ENCODE results near the gene TAF6.

TAF6 gene

DNA sequence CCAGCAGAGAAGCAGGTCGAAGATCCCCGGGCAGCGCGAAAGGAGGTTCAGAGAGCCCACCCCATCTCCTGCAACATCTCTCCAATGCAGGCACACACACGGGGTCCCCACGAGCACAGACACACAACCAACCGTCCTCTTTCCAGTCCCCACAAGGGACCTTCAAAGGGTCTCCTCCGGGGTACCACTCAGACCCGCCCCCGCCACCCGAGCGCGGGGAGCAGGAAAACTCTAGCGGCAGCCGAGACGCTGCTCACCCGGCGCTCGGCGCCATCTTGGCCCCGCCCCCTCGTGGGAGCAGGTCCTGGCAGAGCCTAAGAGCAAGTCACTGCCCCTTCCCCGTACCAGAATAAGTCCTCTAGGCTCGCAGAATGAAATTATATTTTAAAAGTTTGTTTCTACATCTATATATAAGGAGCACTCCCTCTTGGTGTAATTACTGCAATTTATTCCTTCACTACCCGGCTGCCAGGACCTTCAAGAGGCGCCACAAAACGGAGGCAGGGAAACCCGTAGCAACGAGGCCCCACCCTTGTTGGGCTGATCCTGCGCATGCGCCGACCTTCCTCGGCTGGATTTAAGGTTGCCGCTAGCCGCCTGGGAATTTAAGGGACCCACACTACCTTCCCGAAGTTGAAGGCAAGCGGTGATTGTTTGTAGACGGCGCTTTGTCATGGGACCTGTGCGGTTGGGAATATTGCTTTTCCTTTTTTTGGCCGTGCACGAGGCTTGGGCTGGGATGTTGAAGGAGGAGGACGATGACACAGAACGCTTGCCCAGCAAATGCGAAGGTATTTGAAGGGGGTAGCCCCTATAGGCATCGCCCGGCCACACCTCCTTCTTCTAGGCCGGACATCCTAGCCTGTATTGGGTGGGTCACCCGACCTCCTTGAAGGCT lies at the start of gene TAF6, which contains the start of gene CNPY4:
Gene TAF6 (minus strand): TSS at position 287 of the 898 bp plus-strand sequence. CDS start 5,149 bp downstream, outside the sequence.
Gene CNPY4 (plus strand): TSS at position 563 of the 898 bp plus-strand sequence. CDS start 111 bp downstream, at position 674.
- DNase-seq: peak; percentile 95

DNA sequence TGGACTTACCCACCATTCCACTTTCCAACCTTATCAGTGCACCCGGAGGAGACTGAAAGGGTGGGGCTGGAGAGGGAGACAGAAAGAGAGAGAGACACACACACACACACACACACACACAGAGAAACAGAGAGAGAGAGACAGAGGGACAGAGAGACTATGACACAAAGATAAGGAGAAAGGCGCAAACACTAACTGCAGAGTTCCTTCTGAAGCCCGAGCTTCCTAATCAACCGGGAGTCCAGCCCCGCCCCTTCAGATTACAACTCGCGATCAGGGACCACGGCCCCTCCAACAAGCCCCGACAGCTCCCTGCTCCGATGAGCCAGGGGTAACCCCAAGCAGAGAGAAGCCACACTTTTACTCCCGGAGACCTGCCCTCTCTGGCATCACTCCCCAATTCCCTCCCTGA lies 48.8 kb upstream of the TAF6 start:
- DNase-seq: no peak

GRCh38 chr7:100166970-100167911 lies 48.1 kb upstream of the TAF6 start:
- DNase-seq: no peak

DNA sequence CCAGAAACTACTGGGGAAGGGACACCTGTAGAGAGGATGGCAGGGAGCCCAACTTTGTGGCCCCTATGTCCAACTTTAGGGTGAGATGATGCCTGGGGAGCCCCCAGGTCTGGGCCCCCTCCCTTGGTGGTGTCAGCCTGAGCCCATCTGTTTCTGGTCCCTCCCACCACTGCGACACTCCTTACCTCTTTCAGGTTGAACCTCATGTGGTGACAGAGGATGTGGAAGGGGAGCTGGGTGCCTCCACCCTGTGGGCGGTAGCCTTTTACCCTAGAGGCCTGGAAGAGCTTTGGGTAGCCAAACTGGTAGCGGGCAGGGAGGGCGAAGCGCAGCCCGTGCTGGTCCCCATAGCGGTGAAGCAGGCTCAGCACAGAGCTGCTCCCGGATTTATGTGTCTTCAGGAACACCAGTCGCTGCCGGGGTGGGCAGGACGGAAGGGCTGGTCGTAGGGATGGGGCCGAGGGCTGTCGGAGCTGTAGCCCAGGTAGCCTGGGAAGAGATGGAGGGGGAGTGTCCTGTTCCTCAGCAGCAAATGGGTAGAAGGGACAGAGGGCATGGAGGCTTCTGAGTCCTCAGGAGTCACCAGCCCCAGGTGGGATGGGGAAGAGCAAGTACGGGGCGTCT lies 47.3 kb upstream of the TAF6 start:
- peak; percentile 52 for DNase-seq

GRCh38 chr7:100163871-100164270 lies 44.7 kb upstream of the TAF6 start:
- no peak for DNase-seq

DNA sequence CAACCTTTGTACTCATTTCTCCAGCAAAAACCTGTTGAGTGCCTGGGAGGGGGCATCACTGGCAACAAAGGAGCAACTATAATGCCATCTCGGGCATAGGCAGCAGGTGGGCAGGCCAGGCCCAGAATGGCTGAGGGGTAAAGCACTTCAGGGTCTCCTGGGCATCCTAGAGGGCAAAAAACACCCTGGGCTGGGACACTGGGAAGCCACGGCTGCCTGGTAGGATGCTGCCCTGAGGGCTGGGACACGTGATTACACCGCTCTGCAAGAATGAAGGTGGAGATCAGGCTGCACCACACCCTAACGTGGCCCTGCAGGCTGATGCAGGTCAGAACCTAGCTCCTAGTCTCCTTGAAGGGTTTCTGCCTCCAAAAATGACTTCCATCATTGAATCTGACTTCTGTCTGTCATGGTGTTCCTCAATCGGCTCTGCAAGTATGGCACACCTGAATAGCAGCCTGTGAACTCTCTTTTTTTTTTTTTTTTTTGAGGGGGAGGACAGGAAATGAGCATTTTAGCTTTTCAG lies 43.9 kb upstream of the TAF6 start:
- DNase-seq: peak; percentile 26

GRCh38 chr7:100160067-100160466 lies 40.9 kb upstream of the TAF6 start:
- DNase-seq: no peak

DNA sequence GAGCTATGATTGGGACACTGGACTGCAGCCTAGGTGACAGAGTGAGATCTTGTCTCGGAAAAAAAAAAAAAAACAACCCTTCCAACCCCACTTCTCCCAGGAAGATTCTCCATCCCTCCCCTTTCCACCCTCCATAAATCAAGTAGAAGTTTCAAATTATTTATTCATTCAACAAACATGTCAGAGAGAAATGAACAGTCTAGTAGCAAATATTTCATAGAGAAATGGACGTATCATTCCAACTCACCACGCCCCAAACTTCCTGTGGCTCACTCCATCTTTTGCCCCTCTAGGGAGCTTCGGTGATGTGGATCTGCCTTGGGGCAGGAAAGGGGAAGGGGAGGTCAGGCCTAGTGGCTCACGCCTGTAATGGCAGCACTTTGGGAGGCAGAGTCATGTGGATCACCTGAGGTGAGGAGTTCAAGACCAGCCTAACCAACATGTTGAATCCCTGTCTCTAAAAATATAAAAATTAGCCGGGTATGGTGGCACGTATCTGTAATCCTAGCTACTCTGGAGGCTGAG lies 40.0 kb upstream of the TAF6 start:
- DNase-seq: no peak

DNA sequence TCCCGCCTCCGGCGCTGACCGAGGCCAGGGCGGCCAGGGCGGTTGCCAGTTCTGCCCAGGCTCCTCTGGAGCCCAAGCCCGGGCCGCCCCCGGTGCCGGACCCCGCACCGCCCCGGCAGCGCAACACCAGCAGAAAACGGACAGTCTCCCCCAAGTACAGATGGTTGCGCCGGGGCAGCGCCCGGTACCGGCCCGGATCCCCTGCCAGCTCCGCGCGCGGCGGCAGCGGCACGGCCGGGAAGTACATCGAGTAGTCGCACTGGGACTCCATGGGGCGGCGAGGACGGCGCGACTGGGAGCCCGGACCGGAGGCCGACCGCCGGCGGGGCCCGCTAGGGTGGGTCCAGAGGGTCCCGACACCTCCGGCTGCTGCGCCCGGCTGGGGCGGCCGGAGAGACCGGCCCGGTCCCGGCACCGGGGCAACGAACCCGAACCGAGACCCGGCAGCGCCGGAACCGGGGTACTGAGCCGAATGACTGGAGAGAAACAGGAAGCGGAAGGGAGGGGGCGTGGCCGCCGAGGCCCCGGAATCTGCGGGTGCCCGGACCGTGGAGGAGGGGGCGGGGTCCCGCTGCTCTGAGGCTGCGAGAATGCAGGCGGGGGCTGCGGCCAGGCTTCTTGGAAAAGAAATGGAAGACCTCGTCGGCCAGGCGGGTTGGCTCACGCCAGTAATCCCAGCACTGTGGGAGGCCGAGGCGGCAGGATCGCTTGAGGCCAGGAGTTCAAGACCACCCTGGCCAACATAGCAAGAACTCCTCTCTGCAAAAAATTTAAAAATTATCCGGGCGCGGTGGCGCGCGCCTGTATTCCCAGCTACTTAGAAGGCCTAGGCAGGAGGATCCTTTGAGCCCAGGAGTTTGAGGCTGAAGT lies 39.3 kb upstream of the TAF6 start, which contains the start of gene TRAPPC14:
Gene TRAPPC14 (minus strand): TSS at position 495 of the 870 bp plus-strand sequence. CDS start 224 bp downstream, at position 271.
- DNase-seq: peak; percentile 89

GRCh38 chr7:100157334-100158228 lies 38.4 kb upstream of the TAF6 start:
- no peak for DNase-seq

- no peak for DNase-seq
Measured at GRCh38 chr7:100157069-100157333, 37.8 kb upstream of the TAF6 start.

DNA sequence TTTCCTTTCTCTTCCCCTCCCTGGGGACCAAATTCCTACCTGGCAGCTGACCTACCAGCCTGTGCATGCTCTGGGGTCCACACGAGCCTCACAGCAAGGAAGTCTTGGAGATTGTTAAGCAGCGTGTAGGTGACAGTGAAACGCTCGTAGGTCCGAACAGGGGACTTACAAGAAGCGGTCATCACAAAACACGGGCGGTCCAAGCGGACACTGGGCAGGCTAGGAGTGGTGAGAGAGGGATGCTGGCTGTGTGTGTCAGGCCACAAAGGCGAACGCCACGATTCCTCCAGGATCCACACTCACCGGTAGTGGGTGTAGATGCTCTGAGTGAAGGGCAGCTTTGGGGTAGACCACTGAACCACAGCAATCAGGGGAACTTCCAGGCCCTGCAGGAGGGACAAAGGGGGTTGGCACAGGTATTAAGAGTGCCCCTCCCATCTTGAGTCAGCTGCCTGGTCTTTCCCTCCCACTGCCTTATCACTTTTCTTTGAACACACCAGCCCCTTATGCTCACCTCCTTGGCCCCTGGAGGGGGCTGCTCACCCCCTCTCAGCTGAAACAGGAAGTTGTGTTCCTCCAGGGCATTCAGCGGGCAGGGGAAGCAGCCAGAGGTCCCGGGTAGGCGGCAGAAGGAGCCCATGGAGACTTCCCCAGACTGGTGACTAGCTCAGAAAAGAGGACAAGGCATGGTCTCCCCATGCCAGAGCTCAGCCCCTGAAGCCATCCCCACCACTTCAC lies 37.3 kb upstream of the TAF6 start:
- DNase-seq: peak; percentile 62

GRCh38 chr7:100155553-100156317 lies 36.6 kb upstream of the TAF6 start:
- DNase-seq: no peak

DNA sequence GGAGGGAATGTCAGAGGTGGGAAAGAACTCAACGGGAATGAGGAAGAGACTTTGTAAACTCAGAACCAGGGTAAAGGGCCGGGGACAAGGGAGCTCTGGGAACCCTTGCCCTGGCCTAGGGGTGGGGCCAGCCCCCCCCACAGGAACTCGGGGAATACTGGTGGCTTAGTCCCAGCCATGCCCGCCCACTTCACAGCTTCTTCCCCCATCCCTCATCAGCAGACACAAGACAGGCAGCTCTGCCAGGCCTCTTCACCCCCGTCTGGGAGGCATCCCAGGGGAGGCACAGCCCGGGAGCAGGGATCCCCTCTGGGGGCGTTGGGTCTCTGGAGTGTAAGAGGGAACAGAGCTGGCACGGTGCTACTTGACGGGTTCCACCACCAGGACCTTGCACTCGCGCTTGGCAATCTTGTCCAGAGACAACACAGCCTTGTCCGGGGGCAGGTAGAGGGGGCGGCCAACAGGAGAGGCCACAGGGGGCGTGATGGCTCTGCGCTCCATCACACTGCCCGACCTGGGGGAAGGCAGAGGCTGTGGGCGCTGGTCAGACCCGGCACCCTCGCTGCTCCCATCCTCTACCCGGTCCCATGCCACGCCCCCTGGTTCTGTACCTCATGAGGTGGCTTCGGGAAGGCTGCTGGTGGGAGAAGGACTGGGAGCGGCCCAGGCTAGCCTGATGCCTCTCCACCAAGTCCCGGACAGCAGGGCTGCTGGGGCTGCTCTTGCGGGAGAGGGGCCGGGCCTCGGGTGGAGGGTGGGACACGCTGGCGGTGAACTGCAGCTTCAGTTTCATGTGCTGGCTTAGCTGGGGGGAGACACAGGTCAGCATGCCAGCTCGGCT lies 35.7 kb upstream of the TAF6 start:
- no peak for DNase-seq

GRCh38 chr7:100153708-100154535 lies 34.8 kb upstream of the TAF6 start:
- DNase-seq: no peak

DNA sequence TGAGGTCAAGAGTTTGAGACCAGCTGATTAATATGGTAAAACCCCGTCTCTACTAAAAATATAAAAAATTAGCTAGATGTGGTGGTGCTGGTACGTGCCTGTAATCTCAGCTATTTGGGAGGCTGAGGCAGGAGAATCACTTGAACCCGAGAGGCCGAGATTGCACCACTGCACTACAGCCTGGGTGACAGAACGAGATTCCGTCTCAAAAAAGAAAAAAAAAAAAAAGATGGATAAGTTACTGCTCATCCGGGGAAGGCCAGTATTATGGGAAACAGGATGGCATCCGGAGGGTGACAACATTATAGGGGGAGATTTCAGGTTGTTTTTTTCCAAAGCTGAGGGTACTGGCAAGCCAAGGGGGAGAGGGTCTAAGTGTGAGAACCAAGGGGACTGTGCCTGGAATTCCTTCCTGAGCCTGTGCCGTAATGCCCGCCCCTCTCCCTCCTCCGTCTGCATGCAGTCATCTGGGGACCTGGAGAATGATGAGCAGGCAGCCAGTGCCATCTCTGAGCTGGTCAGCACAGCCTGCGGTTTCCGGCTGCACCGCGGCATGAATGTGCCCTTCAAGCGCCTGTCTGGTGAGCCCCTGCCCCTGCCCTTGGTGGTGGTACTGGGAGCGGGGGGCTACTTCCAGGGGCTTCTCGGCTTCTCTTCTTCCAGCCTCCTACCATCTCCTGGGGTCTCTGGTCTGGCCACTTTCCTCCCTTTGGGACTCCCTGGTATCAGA lies 33.9 kb upstream of the TAF6 start:
- DNase-seq: no peak
